IMR-90 (cell line): ENCODE results near the gene SMTNL1. TPM values are rescaled to one million over a fixed set of nuclear protein-coding genes. Genes with fewer than 3 reads are reported as not detected.

Source experiments
- ATAC-seq: fragments of 200-7000 bp; cut with Tn5 transposase; 2 replicates; pipeline ENCODE4 v1.9.1; 2020; ENCODE audit warnings: low read depth, mild to moderate bottlenecking, moderate library complexity
- BruUV-seq: library from RNA; stranded (reverse); fragments of 400-500 nt; replicated peaks from 2 replicates; lab custom pipeline; 2021; lab: Mats Ljungman, UMichigan
- CTCF ChIA-PET: fragments of 300-600 bp; formaldehyde crosslinking; extraction: SDS; loops from one replicate; lab custom pipeline; 2021; ENCODE audit warnings: antibody characterized with exemption; lab: Yijun Ruan, JAX
- POLR2A ChIA-PET: fragments of 300-600 bp; sonication (Branson Sonifier 250); formaldehyde crosslinking; loops from one replicate; lab custom pipeline; 2022; ENCODE audit warnings: antibody characterized with exemption; ENCODE audit not compliant: unreplicated experiment; lab: Charles Lee
- DNase-seq: peaks from one replicate; pipeline ENCODE4 v3.0.0; 2013
- H2AFZ ChIP-seq: replicated peaks from 2 replicates; pipeline ENCODE3; 2013; ENCODE audit warnings: low read length, mild to moderate bottlenecking; ENCODE audit not compliant: poor library complexity
- H2AK5ac ChIP-seq: 2 replicates; pipeline ENCODE4 v1.6.1; 2013; ENCODE audit warnings: low read depth, low read length, inconsistent platforms
- H2AK9ac ChIP-seq: replicated peaks from 2 replicates; pipeline ENCODE3; 2013; ENCODE audit warnings: mild to moderate bottlenecking, low read depth, low read length, moderate library complexity; ENCODE audit not compliant: poor library complexity
- H2BK120ac ChIP-seq: 2 replicates; pipeline ENCODE4 v1.6.1; 2013; ENCODE audit warnings: low read depth, low read length, inconsistent platforms
- H2BK15ac ChIP-seq: 3 replicates; pipeline ENCODE4 v1.6.1; 2013; ENCODE audit warnings: low read depth, low read length, inconsistent platforms
- H2BK20ac ChIP-seq: 2 replicates; pipeline ENCODE4 v1.6.1; 2013; ENCODE audit warnings: low read depth, mild to moderate bottlenecking, inconsistent platforms, low read length, moderate library complexity
- H2BK5ac ChIP-seq: 2 replicates; pipeline ENCODE4 v1.6.1; 2013; ENCODE audit warnings: mild to moderate bottlenecking, low read depth, low read length, inconsistent platforms; ENCODE audit not compliant: poor library complexity, severe bottlenecking
- H3K14ac ChIP-seq: replicated peaks from 2 replicates; pipeline ENCODE4 v1.6.1; 2013; ENCODE audit warnings: low read depth, low read length, inconsistent platforms
- H3K18ac ChIP-seq: 2 replicates; pipeline ENCODE4 v1.6.1; 2013; ENCODE audit warnings: low read depth, low read length, control low read depth
- H3K23ac ChIP-seq: 2 replicates; pipeline ENCODE4 v1.6.1; 2013; ENCODE audit warnings: low read depth, low read length, inconsistent platforms
- H3K27ac ChIP-seq: 2 replicates; pipeline ENCODE4 v1.5.1; 2013; ENCODE audit warnings: mild to moderate bottlenecking, control low read depth, low read length; ENCODE audit not compliant: insufficient read depth
- H3K27me3 ChIP-seq: 2 replicates; pipeline ENCODE4 v1.6.1; 2013; ENCODE audit warnings: low read length; ENCODE audit not compliant: control insufficient read depth, insufficient read depth
- H3K36me3 ChIP-seq: 2 replicates; pipeline ENCODE4 v1.6.1; 2013; ENCODE audit warnings: low read length, mixed read lengths; ENCODE audit not compliant: control insufficient read depth, insufficient read depth
- H3K4ac ChIP-seq: 2 replicates; pipeline ENCODE4 v1.6.1; 2013; ENCODE audit warnings: low read depth, low read length, inconsistent platforms
- H3K4me1 ChIP-seq: 2 replicates; pipeline ENCODE4 v1.6.1; 2013; ENCODE audit warnings: low read length, mixed read lengths; ENCODE audit not compliant: control insufficient read depth, insufficient read depth
- H3K4me2 ChIP-seq: 2 replicates; pipeline ENCODE4 v1.6.1; 2013; ENCODE audit warnings: low read depth, mild to moderate bottlenecking, control low read depth, low read length, moderate library complexity
- H3K4me3 ChIP-seq: 2 replicates; pipeline ENCODE4 v1.5.1; 2013; ENCODE audit warnings: low read depth, mild to moderate bottlenecking, control low read depth, low read length, moderate library complexity; ENCODE audit not compliant: insufficient read depth
- H3K56ac ChIP-seq: 2 replicates; pipeline ENCODE4 v1.6.1; 2013; ENCODE audit warnings: low read length, inconsistent platforms; ENCODE audit not compliant: insufficient read depth; ENCODE audit errors: extremely low read depth
- H3K79me1 ChIP-seq, 2 experiments: 2 replicates each; pipeline ENCODE4 v1.6.1; 2013; ENCODE audit warnings: low read length in 2 of 2, inconsistent platforms in 1 of 2, low read depth in 1 of 2
- H3K9ac ChIP-seq: 2 replicates; pipeline ENCODE4 v1.6.1; 2013; ENCODE audit warnings: low read depth, low read length, control low read depth
- H3K9me1 ChIP-seq: 2 replicates; pipeline ENCODE4 v1.6.1; 2013; ENCODE audit warnings: low read length, inconsistent platforms; ENCODE audit not compliant: insufficient read depth
- H3K9me3 ChIP-seq: 2 replicates; pipeline ENCODE4 v1.6.1; 2013; ENCODE audit warnings: low read length; ENCODE audit not compliant: control insufficient read depth, insufficient read depth
- H4K20me1 ChIP-seq: 2 replicates; pipeline ENCODE4 v1.6.1; 2013; ENCODE audit warnings: low read length, inconsistent platforms; ENCODE audit not compliant: insufficient read depth
- H4K5ac ChIP-seq: 2 replicates; pipeline ENCODE4 v1.6.1; 2013; ENCODE audit warnings: mild to moderate bottlenecking, low read depth, low read length, control low read depth
- H4K8ac ChIP-seq, 2 experiments: 2 replicates each; pipeline ENCODE4 v1.6.1; 2013; ENCODE audit warnings: low read depth in 2 of 2, low read length in 2 of 2, control low read depth in 1 of 2, inconsistent platforms in 1 of 2
- H4K91ac ChIP-seq: 2 replicates; pipeline ENCODE4 v1.6.1; 2013; ENCODE audit warnings: low read depth, low read length, inconsistent platforms; ENCODE audit not compliant: insufficient read depth
- MAFK ChIP-seq: IDR thresholded peaks from 2 replicates; pipeline ENCODE4 v1.6.1; 2012; ENCODE audit warnings: low read depth, low read length, improper control_type of control experiment
- POLR2A ChIP-seq: IDR thresholded peaks from 2 replicates; pipeline ENCODE4 v1.6.1; 2012; ENCODE audit warnings: mild to moderate bottlenecking, low read depth, low read length
- USF2 ChIP-seq: fragments of 150-350 bp; IDR thresholded peaks from 2 replicates; pipeline ENCODE4 v1.6.1; 2017; ENCODE audit warnings: mild to moderate bottlenecking, antibody characterized with exemption, low read length, low read depth
- WGBS, 2 experiments: methylation state at CpG; one replicate each; pipeline versions ENCODE4 v1.1.5 to v1.1.7; 2013; ENCODE audit warnings: missing lambda C conversion rate in 2 of 2; ENCODE audit not compliant: insufficient read length in 1 of 2; ENCODE audit errors: extremely low coverage in 2 of 2; 5-methylcytosine and 5-hydroxymethylcytosine counted together
- dilution Hi-C: fragments of 300-500 bp; cut with HindIII; formaldehyde crosslinking; loops from one replicate; pipeline ENCODE4 v1.14.3; 2018; ENCODE audit warnings: low sequenced_read_pairs; ENCODE audit not compliant: unreplicated experiment
- in situ Hi-C: fragments of 300-500 bp; cut with MboI; formaldehyde crosslinking; loops from 3 replicates; pipeline ENCODE4 v1.14.3; 2019; ENCODE audit warnings: low sequenced_read_pairs, inconsistent platforms, mixed read lengths
- intact Hi-C: fragments of 100-400 bp; cut with micrococcal nuclease; formaldehyde crosslinking; loops from 2 replicates; pipeline ENCODE4 v1.10.0; 2022
- polyA plus RNA-seq, 3 experiments: library from polyadenylated mRNA; depleted of rRNA; stranded (reverse); fragments of >200 nt; gene quantifications; 2 replicates each; pipeline ENCODE4 v1.2.3, GENCODE V29; 2012; ENCODE audit warnings: low replicate concordance in 1 of 3
- total RNA-seq: library from RNA; depleted of rRNA; stranded (reverse); fragments of >200 nt; gene quantifications from 2 replicates; pipeline ENCODE4 v1.2.3, GENCODE V29; 2012

SMTNL1 gene
- total and polyA plus RNA-seq, 2 of the 4 experiments (the other 2 are of a cell fraction): not detected

- no peak overlapping the region for H2AK9ac ChIP-seq
- H2BK20ac ChIP-seq: no peak overlapping the region
- ChIA-PET POLR2A (no interaction called here), CTCF (no interaction called here)
- WGBS, 2 experiments: no CpG with 5 or more reads among the region's 5 CpGs
- ATAC-seq (no peak), DNase-seq (no peak)
- H3K9me1 ChIP-seq: no peaks in the 10 kb centered on the region
- no peak overlapping the region for H4K8ac ChIP-seq
- H3K27me3 ChIP-seq: no peaks in the 10 kb centered on the region
- H2BK120ac ChIP-seq: no peak overlapping the region
- TF ChIP-seq POLR2A (no peak), MAFK (no peak), USF2 (no peak)
- H3K4me2 ChIP-seq: no peak overlapping the region
- H3K18ac ChIP-seq: no peak overlapping the region
- no peak overlapping the region for H2AFZ ChIP-seq
- no peak overlapping the region for H2BK15ac ChIP-seq
- in situ Hi-C loops (no loop called here), intact Hi-C loops (no loop called here), dilution Hi-C loops (no loop called here)
- no peaks in the 10 kb centered on the region for H3K79me1 ChIP-seq
- H3K27ac ChIP-seq: no peak overlapping the region
- no peak overlapping the region for H2AK5ac ChIP-seq
- no peak overlapping the region for H2BK5ac ChIP-seq
- H3K9me3 ChIP-seq: no peaks in the 10 kb centered on the region
- no TSS peak for BruUV-seq
- H3K4me1 ChIP-seq: no peaks in the 10 kb centered on the region
- no peak overlapping the region for H3K4me3 ChIP-seq
- H3K9ac ChIP-seq: no peak overlapping the region
- H4K91ac ChIP-seq: no peak overlapping the region
- H4K5ac ChIP-seq: no peak overlapping the region
- no peaks in the 10 kb centered on the region for H4K20me1 ChIP-seq
- no peak overlapping the region for H3K14ac ChIP-seq
- H3K36me3 ChIP-seq: peaks cover 54% of the 10 kb centered on the region
- no peak overlapping the region for H3K4ac ChIP-seq
- H3K56ac ChIP-seq: no peak overlapping the region
- no peak overlapping the region for H3K23ac ChIP-seq
Observed at GRCh38 chr11:57552479-57552878, 15.1 kb downstream of the SMTNL1 start.
